Measurements from ENCODE around the gene CIB1.
"Not testable (repeated sequence)": the region's sequence is repeated elsewhere in the genome, so short reads cannot be mapped to it uniquely, and the experiment has no call there.

Gene CIB1

GRCh38 chr15:90188914-90189748 lies 44.6 kb downstream of the CIB1 start:
- Histone ChIP-seq H3K27me3 (ENCODE audit: insufficient read depth, low read length) (peaks cover 2% of the 10 kb centered on the region; the same call in 1 of the 2 replicates), H3K27ac (ENCODE audit: low read length) (no peak overlapping the region), H3K9ac (ENCODE audit: low read depth, low read length) (no peak overlapping the region), H3K4me3 (ENCODE audit: low read length) (no peak overlapping the region), H3K36me3 (ENCODE audit: insufficient read depth, low read depth, low read length) (no peaks in the 10 kb centered on the region), H3K9me3 (ENCODE audit: insufficient read depth, low read depth, low read length) (no peaks in the 10 kb centered on the region), H3K4me1 (ENCODE audit: insufficient read depth, low read length) (peaks cover 4% of the 10 kb centered on the region; the same call in 1 of the 2 replicates)

DNA sequence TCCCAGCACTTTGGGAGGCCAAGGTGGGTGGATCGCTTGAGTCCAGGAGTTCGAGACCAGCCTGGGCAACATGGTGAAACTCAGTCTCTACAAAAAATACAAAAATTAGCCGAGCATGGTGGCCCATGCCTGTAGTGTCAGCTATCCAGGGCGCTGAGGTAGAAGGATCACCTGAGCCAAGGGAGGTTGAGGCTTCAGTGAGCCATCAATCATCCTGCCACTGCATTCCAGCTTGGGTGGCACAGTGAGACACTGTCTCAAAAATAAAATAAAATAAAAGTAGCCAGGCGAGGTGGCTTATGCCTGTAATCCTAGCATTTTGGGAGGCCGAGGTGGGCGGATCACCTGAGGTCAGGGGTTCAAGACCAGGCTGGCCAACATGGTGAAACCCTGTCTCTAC lies 45.7 kb downstream of the CIB1 start:
- H3K36me3 ChIP-seq (ENCODE audit: insufficient read depth, low read depth, low read length); H3K9ac ChIP-seq (ENCODE audit: low read depth, low read length); H3K4me1 ChIP-seq (ENCODE audit: insufficient read depth, low read length); H3K27me3 ChIP-seq (ENCODE audit: insufficient read depth, low read length); H3K27ac ChIP-seq (ENCODE audit: low read length); H3K9me3 ChIP-seq (ENCODE audit: insufficient read depth, low read depth, low read length); H3K4me3 ChIP-seq (ENCODE audit: low read length): not testable (repeated sequence)

- Histone ChIP-seq H3K4me3 (ENCODE audit: low read length) (no peak overlapping the region), H3K36me3 (ENCODE audit: insufficient read depth, low read depth, low read length) (no peaks in the 10 kb centered on the region), H3K27me3 (ENCODE audit: insufficient read depth, low read length) (peaks cover 3% of the 10 kb centered on the region; the same call in 1 of the 2 replicates), H3K9me3 (ENCODE audit: insufficient read depth, low read depth, low read length) (no peaks in the 10 kb centered on the region), H3K9ac (ENCODE audit: low read depth, low read length) (no peak overlapping the region), H3K27ac (ENCODE audit: low read length) (no peak overlapping the region), H3K4me1 (ENCODE audit: insufficient read depth, low read length) (peaks cover 4% of the 10 kb centered on the region; the same call in 1 of the 2 replicates)
Measured at GRCh38 chr15:90187257-90187868, 46.4 kb downstream of the CIB1 start.

- Histone ChIP-seq H3K4me1 (ENCODE audit: insufficient read depth, low read length) (peaks cover 4% of the 10 kb centered on the region; the same call in 1 of the 2 replicates), H3K9ac (ENCODE audit: low read depth, low read length) (peak overlapping the region; percentile 39; the same call in 1 of the 2 replicates), H3K27me3 (ENCODE audit: insufficient read depth, low read length) (peaks cover 3% of the 10 kb centered on the region; the same call in 1 of the 2 replicates), H3K9me3 (ENCODE audit: insufficient read depth, low read depth, low read length) (no peaks in the 10 kb centered on the region), H3K36me3 (ENCODE audit: insufficient read depth, low read depth, low read length) (no peaks in the 10 kb centered on the region), H3K4me3 (ENCODE audit: low read length) (peak overlapping the region; percentile 78), H3K27ac (ENCODE audit: low read length) (no peak overlapping the region)
Measured at GRCh38 chr15:90184786-90185704, 48.7 kb downstream of the CIB1 start.

GRCh38 chr15:90184119-90184785 lies 49.5 kb downstream of the CIB1 start:
- Histone ChIP-seq H3K9ac (ENCODE audit: low read depth, low read length) (no peak overlapping the region; the same call in 1 of the 2 replicates), H3K4me1 (ENCODE audit: insufficient read depth, low read length) (peaks cover 4% of the 10 kb centered on the region; the same call in 1 of the 2 replicates), H3K27ac (ENCODE audit: low read length) (no peak overlapping the region), H3K9me3 (ENCODE audit: insufficient read depth, low read depth, low read length) (no peaks in the 10 kb centered on the region), H3K36me3 (ENCODE audit: insufficient read depth, low read depth, low read length) (no peaks in the 10 kb centered on the region), H3K4me3 (ENCODE audit: low read length) (peak overlapping the region; percentile 78; the same call in 1 of the 2 replicates), H3K27me3 (ENCODE audit: insufficient read depth, low read length) (peaks cover 3% of the 10 kb centered on the region; the same call in 1 of the 2 replicates)

DNA sequence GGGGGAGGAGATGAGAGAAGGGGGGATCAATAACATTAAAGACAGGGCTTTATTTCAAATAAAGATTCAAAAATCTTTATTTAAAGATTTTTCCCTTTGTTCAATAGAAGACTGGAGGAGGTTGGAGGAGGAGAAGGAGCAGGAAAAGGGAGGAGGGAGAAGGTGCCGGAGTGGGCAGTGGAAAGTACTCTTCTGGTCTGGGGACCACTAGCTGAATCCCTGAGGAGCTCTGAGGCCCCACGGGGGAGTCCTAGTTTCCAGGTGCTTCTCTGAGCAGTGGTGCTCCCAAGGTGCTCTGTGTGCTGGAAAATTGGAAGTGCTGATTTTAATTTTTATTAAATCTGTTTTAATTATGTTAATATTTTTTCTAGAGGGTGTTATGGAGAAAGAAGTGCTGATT lies 52.0 kb downstream of the CIB1 start:
- Histone ChIP-seq H3K4me1 (ENCODE audit: insufficient read depth, low read length) (peaks cover 9% of the 10 kb centered on the region; the same call in 1 of the 2 replicates), H3K4me3 (ENCODE audit: low read length) (no peak overlapping the region), H3K27me3 (ENCODE audit: insufficient read depth, low read length) (peaks cover 3% of the 10 kb centered on the region; the same call in 1 of the 2 replicates), H3K27ac (ENCODE audit: low read length) (no peak overlapping the region), H3K9ac (ENCODE audit: low read depth, low read length) (no peak overlapping the region), H3K9me3 (ENCODE audit: insufficient read depth, low read depth, low read length) (no peaks in the 10 kb centered on the region), H3K36me3 (ENCODE audit: insufficient read depth, low read depth, low read length) (no peaks in the 10 kb centered on the region)
